ENCODE results near the gene VAX1.

Gene VAX1

DNA sequence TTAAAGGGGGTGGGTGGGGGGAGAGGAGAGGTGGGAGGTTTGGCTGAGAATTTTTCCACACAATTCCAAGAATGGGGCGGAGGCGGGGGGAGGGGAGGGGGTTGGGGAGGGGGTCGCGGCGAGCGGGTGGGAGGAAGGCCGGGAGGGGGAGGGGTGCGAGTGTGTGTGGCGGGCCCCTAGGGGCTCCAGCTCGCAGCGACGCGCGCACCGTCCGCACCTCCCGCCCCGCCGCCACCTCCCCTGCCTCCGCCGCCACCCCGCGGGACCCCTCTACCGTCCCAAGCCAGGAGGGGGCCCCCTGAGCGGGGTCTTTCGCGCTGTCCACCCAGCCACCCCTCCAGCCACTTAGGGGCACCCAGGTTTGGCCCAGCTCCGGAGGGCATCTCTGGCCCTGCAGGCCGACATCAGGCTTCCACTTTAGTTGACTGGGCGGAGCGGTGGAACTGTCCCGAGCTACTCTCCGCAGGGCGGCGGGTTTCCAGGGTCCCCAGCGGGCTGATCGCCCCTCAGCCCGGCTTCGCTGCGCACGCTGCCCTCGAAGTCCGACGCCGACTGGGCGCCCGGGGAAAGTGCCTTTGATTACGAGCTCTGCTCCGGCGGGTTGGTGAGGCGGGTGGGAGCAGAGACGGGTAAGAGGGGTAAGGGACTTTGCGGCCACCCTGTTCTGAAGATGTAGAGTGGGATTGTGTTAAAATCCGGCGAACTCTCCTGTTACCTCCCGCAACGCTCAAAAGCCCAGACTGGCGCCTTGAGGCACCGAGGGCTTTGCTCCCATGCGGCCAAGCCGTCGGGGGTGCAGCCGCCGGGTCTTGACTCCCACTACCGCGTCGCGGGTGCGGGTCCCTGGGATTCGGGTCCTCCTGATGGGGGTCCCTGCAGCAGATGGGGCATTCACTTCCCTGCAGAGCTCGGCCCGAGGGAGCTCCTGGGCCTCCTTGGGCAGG lies 1.8 kb upstream of the VAX1 start:
- no peak overlapping the region for H3K9ac ChIP-seq (ENCODE audit: low read length)
- H3K79me1 ChIP-seq (ENCODE audit: low read length): no peaks in the 10 kb centered on the region
- no CpG with 5 or more reads among the region's 72 CpGs for WGBS (ENCODE audit: extremely low coverage, insufficient coverage, low lambda C conversion rate)
- peak overlapping the region; percentile 1 for H3K4me2 ChIP-seq (ENCODE audit: low read length)
- H4K5ac ChIP-seq (ENCODE audit: low read length): no peak overlapping the region
- peak; percentile 22 for DNase-seq
- no peaks in the 10 kb centered on the region for H3K36me3 ChIP-seq (ENCODE audit: control insufficient read depth, insufficient read depth, low read length)
- peaks cover 48% of the 10 kb centered on the region for H3K27me3 ChIP-seq (ENCODE audit: insufficient read depth, low read length, poor library complexity)
- peaks cover 5% of the 10 kb centered on the region for H3K4me1 ChIP-seq (ENCODE audit: control insufficient read depth, low read depth, low read length)
- no peak overlapping the region for H4K8ac ChIP-seq (ENCODE audit: low read depth, low read length)
- no peak overlapping the region for H2BK15ac ChIP-seq (replicated peaks; ENCODE audit: low read depth)
- H3K79me2 ChIP-seq (ENCODE audit: control insufficient read depth, insufficient read depth, low read length): no peaks in the 10 kb centered on the region
- peak overlapping the region; percentile 63 for H3K18ac ChIP-seq (ENCODE audit: low read length)
- no peak overlapping the region for H3K27ac ChIP-seq (ENCODE audit: low read depth, low read length)
- H3K4ac ChIP-seq (ENCODE audit: low read depth, low read length): no peak overlapping the region
- peak overlapping the region; percentile 94 for H3K23ac ChIP-seq (ENCODE audit: low read length)
- H2BK5ac ChIP-seq (ENCODE audit: low read length): no peak overlapping the region
- no peak overlapping the region for H3K4me3 ChIP-seq (ENCODE audit: low read length)
- peak overlapping the region; percentile 17 for H3K56ac ChIP-seq (ENCODE audit: low read length)
- H2BK120ac ChIP-seq (ENCODE audit: low read depth, low read length): no peak overlapping the region
- H2AK5ac ChIP-seq (ENCODE audit: low read length): no peak overlapping the region

DNA sequence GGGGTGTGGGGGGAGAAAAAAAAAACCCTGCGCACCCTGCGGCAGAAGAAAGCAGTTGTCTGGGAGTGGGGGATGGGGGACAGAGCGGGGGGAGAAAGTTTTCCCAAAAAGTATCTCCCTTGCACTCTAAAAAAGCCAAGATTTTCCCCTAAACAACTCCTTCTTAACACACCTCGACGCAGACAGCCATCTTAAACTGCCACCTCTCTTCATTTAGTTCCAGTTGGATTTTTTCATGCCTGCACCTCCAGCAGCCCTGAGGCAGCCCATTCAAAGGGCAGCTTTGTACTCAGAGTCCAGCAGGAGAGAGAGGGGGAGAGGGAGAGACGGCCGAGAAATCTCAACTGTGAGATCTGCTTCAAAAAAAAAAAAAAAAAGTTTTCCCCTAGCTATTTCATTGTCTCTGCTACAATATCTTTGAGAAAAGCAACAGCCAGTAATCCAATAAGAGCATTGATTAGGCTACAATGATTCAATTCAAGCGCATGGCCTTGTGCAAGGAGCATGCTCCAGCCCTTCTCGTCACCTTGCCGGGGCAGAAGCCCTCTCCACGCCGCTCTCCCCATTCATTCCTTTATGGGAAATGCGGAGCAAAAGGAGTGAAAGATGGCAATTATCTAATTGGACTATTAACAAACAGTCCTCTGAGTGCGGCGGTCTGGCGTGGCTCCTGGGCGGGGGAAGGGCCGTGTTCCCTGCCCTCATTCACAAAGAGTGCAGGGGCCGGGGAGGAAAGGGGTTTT lies 939 bp upstream of the VAX1 start:
- H3K4me1 ChIP-seq (ENCODE audit: control insufficient read depth, low read depth, low read length): peaks cover 6% of the 10 kb centered on the region
- H3K23ac ChIP-seq (ENCODE audit: low read length): no peak overlapping the region
- H3K9ac ChIP-seq (ENCODE audit: low read length): no peak overlapping the region
- H4K5ac ChIP-seq (ENCODE audit: low read length): no peak overlapping the region
- no peak overlapping the region for H2BK5ac ChIP-seq (ENCODE audit: low read length)
- H3K4me3 ChIP-seq (ENCODE audit: low read length): no peak overlapping the region
- H3K27me3 ChIP-seq (ENCODE audit: insufficient read depth, low read length, poor library complexity): peaks cover 46% of the 10 kb centered on the region
- no peak overlapping the region for H3K56ac ChIP-seq (ENCODE audit: low read length)
- H2BK120ac ChIP-seq (ENCODE audit: low read depth, low read length): no peak overlapping the region
- no peaks in the 10 kb centered on the region for H3K79me2 ChIP-seq (ENCODE audit: control insufficient read depth, insufficient read depth, low read length)
- no peak overlapping the region for H3K27ac ChIP-seq (ENCODE audit: low read depth, low read length)
- H3K79me1 ChIP-seq (ENCODE audit: low read length): no peaks in the 10 kb centered on the region
- no CpG with 5 or more reads among the region's 19 CpGs for WGBS (ENCODE audit: extremely low coverage, insufficient coverage, low lambda C conversion rate)
- no peak overlapping the region for H3K4ac ChIP-seq (ENCODE audit: low read depth, low read length)
- H3K4me2 ChIP-seq (ENCODE audit: low read length): peak overlapping the region; percentile 42
- no peak overlapping the region for H3K18ac ChIP-seq (ENCODE audit: low read length)
- DNase-seq: peak; percentile 68
- no peaks in the 10 kb centered on the region for H3K36me3 ChIP-seq (ENCODE audit: control insufficient read depth, insufficient read depth, low read length)
- H2BK15ac ChIP-seq (replicated peaks; ENCODE audit: low read depth): no peak overlapping the region
- H4K8ac ChIP-seq (ENCODE audit: low read depth, low read length): no peak overlapping the region
- H2AK5ac ChIP-seq (ENCODE audit: low read length): no peak overlapping the region

DNA sequence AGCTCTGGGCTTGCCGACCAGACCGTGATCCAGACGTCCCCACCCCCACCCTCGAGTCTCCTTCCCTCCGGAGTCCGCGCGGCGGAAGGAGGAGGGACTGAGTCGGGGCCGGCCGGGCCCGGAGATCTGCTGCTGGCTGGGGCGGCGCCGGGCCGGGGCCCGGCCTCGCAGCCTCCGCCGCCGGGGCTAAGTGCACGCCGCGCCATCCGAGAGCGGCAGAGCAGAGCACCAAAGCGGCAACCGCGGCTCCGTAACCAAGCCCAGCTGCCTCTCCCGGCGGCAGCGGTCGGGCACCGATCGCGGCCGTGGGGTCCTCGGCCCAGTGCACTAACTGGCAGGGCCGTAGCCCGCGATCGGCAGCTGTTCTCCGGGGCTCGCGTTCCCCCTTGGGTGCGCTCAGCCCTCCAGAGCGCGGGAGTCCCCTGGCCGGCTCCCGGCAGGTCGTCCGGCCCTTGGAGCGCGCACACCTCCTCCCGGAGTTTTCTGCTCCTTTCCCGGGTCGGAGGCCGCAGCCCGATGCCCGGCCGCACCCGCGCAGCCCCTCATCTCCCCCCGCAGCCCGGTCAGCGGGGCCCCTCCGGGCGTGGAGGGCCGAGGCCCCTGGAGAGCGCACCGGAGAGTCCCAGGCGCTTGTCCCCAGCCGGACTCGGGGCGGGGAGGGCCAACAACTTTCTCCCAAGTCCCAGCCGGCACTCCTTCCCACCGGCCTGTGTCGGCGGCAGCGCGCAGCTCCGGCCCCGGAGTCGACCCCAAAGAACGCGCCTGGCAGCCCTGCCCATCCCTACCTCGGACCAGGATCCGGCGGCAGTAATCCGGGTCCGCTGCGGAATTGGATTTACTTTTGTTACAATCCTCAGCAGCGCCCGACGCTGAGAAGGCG lies 799 bp downstream of the VAX1 start:
- peaks cover 54% of the 10 kb centered on the region for H3K27me3 ChIP-seq (ENCODE audit: insufficient read depth, low read length, poor library complexity)
- no peak overlapping the region for H2BK15ac ChIP-seq (replicated peaks; ENCODE audit: low read depth)
- H3K4me2 ChIP-seq (ENCODE audit: low read length): peak overlapping the region; percentile 79
- WGBS (ENCODE audit: extremely low coverage, insufficient coverage, low lambda C conversion rate): no CpG with 5 or more reads among the region's 98 CpGs
- H3K27ac ChIP-seq (ENCODE audit: low read depth, low read length): no peak overlapping the region
- H4K5ac ChIP-seq (ENCODE audit: low read length): no peak overlapping the region
- peak overlapping the region; percentile 93 for H3K18ac ChIP-seq (ENCODE audit: low read length)
- peak overlapping the region; percentile 74 for H3K9ac ChIP-seq (ENCODE audit: low read length)
- no peaks in the 10 kb centered on the region for H3K79me2 ChIP-seq (ENCODE audit: control insufficient read depth, insufficient read depth, low read length)
- H3K79me1 ChIP-seq (ENCODE audit: low read length): no peaks in the 10 kb centered on the region
- H2AK5ac ChIP-seq (ENCODE audit: low read length): no peak overlapping the region
- peak overlapping the region; percentile 94 for H3K23ac ChIP-seq (ENCODE audit: low read length)
- H2BK120ac ChIP-seq (ENCODE audit: low read depth, low read length): peak overlapping the region; percentile 8
- H3K56ac ChIP-seq (ENCODE audit: low read length): peak overlapping the region; percentile 90
- H3K4me1 ChIP-seq (ENCODE audit: control insufficient read depth, low read depth, low read length): peaks cover 8% of the 10 kb centered on the region
- H2BK5ac ChIP-seq (ENCODE audit: low read length): no peak overlapping the region
- no peaks in the 10 kb centered on the region for H3K36me3 ChIP-seq (ENCODE audit: control insufficient read depth, insufficient read depth, low read length)
- H3K4me3 ChIP-seq (ENCODE audit: low read length): peak overlapping the region; percentile 23
- peak overlapping the region; percentile 19 for H3K4ac ChIP-seq (ENCODE audit: low read depth, low read length)
- H4K8ac ChIP-seq (ENCODE audit: low read depth, low read length): no peak overlapping the region
- DNase-seq: peak; percentile 74

DNA sequence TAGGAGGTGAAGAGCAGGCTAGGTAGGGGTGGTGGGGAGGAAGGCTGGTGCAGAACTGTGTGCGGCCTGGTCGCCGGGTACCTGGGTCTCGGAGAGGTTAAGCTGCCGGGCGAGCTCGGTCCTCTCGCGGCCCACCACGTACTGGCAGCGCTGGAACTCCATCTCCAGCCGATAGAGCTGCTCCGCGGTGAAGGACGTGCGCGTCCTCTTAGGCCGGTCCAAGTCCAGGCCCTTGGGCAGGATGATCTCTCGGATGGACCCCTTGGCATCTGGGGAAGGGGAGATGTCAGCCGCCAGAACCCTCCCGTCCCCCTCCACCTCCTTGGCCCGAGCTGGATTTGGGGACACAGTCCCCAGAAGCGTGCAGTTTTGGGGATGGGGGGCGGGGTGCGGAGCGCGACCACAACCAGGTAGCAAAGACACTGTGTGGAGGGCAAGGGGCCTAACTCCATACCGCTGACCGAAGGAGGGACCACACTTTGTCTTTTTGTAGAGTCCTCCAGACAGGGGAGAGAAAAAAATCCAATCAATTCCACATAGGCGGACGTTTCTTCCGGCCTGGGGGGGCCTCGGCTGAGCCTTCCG lies 1.6 kb downstream of the VAX1 start:
- DNase-seq: peak; percentile 25
- H3K23ac ChIP-seq (ENCODE audit: low read length): no peak overlapping the region
- no peak overlapping the region for H2BK5ac ChIP-seq (ENCODE audit: low read length)
- no peaks in the 10 kb centered on the region for H3K79me2 ChIP-seq (ENCODE audit: control insufficient read depth, insufficient read depth, low read length)
- no peak overlapping the region for H4K8ac ChIP-seq (ENCODE audit: low read depth, low read length)
- H3K27ac ChIP-seq (ENCODE audit: low read depth, low read length): no peak overlapping the region
- peaks cover 8% of the 10 kb centered on the region for H3K4me1 ChIP-seq (ENCODE audit: control insufficient read depth, low read depth, low read length)
- no peak overlapping the region for H2BK120ac ChIP-seq (ENCODE audit: low read depth, low read length)
- no CpG with 5 or more reads among the region's 34 CpGs for WGBS (ENCODE audit: extremely low coverage, insufficient coverage, low lambda C conversion rate)
- H3K56ac ChIP-seq (ENCODE audit: low read length): peak overlapping the region; percentile 80
- no peak overlapping the region for H4K5ac ChIP-seq (ENCODE audit: low read length)
- H3K27me3 ChIP-seq (ENCODE audit: insufficient read depth, low read length, poor library complexity): peaks cover 56% of the 10 kb centered on the region
- no peaks in the 10 kb centered on the region for H3K36me3 ChIP-seq (ENCODE audit: control insufficient read depth, insufficient read depth, low read length)
- no peak overlapping the region for H2BK15ac ChIP-seq (replicated peaks; ENCODE audit: low read depth)
- peak overlapping the region; percentile 74 for H3K9ac ChIP-seq (ENCODE audit: low read length)
- H2AK5ac ChIP-seq (ENCODE audit: low read length): no peak overlapping the region
- no peaks in the 10 kb centered on the region for H3K79me1 ChIP-seq (ENCODE audit: low read length)
- no peak overlapping the region for H3K18ac ChIP-seq (ENCODE audit: low read length)
- H3K4ac ChIP-seq (ENCODE audit: low read depth, low read length): peak overlapping the region; percentile 19
- H3K4me3 ChIP-seq (ENCODE audit: low read length): no peak overlapping the region
- H3K4me2 ChIP-seq (ENCODE audit: low read length): peak overlapping the region; percentile 44

DNA sequence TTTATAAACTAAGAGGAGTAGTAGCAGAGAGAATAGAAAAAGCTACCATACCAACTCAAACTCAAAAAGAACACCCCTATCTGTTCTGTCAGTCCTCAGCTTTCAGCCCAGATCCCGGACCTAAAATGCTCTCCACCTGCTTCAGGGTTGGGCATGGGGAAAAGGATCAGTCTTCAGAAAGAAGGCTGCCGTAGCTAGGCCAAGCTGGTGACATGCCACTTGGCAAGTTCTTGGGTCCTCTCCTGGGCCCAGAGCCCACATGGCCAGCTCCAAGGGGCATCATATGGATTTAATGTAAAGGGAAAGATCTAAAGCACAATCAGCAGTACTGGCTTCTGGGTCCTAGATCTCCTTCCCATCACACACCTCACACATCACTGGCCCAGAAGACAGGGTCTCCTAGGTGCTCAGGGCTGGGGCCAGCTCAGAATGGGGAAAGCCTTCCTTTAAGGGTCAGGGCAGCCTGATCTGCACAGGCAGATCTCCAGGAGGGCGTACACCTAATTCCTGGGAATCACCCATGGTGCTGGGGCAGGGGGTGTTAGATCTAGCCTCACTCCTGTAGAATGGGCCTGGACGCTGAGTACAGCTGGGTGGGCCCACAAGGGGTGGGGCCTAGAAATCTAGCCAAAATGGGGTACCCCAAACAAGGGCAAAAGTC lies 2.5 kb downstream of the VAX1 start:
- Histone ChIP-seq H3K4me3 (ENCODE audit: low read length) (no peak overlapping the region), H3K56ac (ENCODE audit: low read length) (no peak overlapping the region), H2AK5ac (ENCODE audit: low read length) (peak overlapping the region; percentile 74), H2BK120ac (ENCODE audit: low read depth, low read length) (no peak overlapping the region), H3K27ac (ENCODE audit: low read depth, low read length) (no peak overlapping the region), H3K23ac (ENCODE audit: low read length) (no peak overlapping the region), H3K4me2 (ENCODE audit: low read length) (no peak overlapping the region), H3K4me1 (ENCODE audit: control insufficient read depth, low read depth, low read length) (peaks cover 8% of the 10 kb centered on the region), H3K9ac (ENCODE audit: low read length) (no peak overlapping the region), H3K79me1 (ENCODE audit: low read length) (no peaks in the 10 kb centered on the region), H4K8ac (ENCODE audit: low read depth, low read length) (no peak overlapping the region), H2BK15ac (replicated peaks; ENCODE audit: low read depth) (no peak overlapping the region), H4K5ac (ENCODE audit: low read length) (no peak overlapping the region), H3K4ac (ENCODE audit: low read depth, low read length) (no peak overlapping the region), H3K36me3 (ENCODE audit: control insufficient read depth, insufficient read depth, low read length) (no peaks in the 10 kb centered on the region), H3K79me2 (ENCODE audit: control insufficient read depth, insufficient read depth, low read length) (no peaks in the 10 kb centered on the region), H3K27me3 (ENCODE audit: insufficient read depth, low read length, poor library complexity) (peaks cover 54% of the 10 kb centered on the region), H3K18ac (ENCODE audit: low read length) (no peak overlapping the region), H2BK5ac (ENCODE audit: low read length) (no peak overlapping the region)
- no CpG with 5 or more reads among the region's 4 CpGs for WGBS (ENCODE audit: extremely low coverage, insufficient coverage, low lambda C conversion rate)
- DNase-seq: no peak

All from mesendoderm (in vitro differentiated cells).